HG03025 (cell line): ENCODE results near the gene IFNGR1.

Source experiments
- ATAC-seq: cut with Tn5 transposase; IDR thresholded peaks from one replicate; pipeline ENCODE4 v1.9.1; 2021; ENCODE audit warnings: mild to moderate bottlenecking, moderate library complexity; ENCODE audit not compliant: unreplicated experiment, low FRiP score

Gene IFNGR1

GRCh38 chr6:137181891-137182653 is 37.1 kb downstream of the IFNGR1 start:
- no peak for ATAC-seq

- ATAC-seq: no peak
These were observed 41.6 kb downstream of the IFNGR1 start for GRCh38 chr6:137177611-137178010.

- no peak for ATAC-seq
These were observed 42.5 kb downstream of the IFNGR1 start for GRCh38 chr6:137176729-137177128.

DNA sequence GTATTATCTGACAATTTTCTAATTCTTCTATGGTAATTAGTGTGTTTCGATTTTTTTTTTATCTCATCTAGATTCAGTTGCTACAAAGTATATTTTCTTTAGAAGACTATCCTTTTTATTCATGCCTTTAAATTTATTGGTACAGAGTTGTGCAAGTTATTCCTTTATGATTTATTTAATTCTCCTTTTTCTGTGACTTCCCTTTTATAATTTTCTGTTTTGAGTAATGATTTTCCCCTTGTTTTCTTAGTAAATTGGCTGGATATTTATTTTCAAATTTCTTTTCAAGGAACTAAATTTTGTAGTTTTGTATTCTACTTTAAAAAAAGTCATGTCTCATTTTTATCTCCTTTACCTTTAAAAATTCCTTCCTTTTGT is 43.3 kb downstream of the IFNGR1 start:
- no peak for ATAC-seq

- no peak for ATAC-seq
These were observed 43.9 kb downstream of the IFNGR1 start for GRCh38 chr6:137175157-137175867.

DNA sequence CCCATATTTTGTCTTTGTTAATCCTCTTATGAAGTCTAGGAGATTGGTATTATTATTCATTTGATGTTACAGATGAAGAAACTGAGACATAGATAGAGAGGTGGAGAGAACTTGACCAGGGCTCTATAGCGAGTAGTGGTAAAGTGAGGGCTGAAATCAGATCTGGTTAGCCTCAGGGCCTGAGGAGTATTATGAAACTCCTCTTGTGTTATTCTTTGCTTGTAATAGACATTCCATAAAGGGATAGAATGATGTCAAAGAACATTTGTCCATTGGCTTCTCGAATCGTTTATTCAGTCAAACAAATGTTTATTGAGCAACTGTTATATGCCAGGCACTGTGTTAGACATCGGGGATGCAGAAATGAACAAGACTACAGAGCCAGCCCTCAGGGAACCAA is 45.7 kb downstream of the IFNGR1 start, which contains the start of gene IL22RA2:
TSS of gene IL22RA2 (minus strand) at position 144 of the 400 bp plus-strand sequence. CDS start 11,895 bp downstream, outside the sequence.
- no peak for ATAC-seq

- ATAC-seq: no peak
These were observed 46.3 kb downstream of the IFNGR1 start for GRCh38 chr6:137172734-137173431.

GRCh38 chr6:137171824-137172733 is 47.1 kb downstream of the IFNGR1 start:
- no peak for ATAC-seq

DNA sequence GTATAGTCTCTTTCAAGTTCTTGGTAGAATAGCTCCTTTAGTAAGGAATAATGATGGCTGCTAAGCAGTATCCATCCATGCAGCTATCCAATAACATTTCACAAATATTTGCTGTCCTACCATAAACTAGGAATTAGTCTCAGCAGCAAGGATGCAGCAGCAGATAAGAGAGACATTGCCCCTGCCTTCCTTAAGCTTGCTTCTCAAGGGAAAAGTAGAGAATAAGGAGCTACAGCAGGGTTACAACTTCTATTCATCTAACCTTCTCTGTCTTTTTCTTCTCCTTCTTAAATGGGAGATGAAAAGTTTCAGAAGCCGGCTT is 48.2 kb downstream of the IFNGR1 start:
- no peak for ATAC-seq

- ATAC-seq: no peak
These were observed 48.7 kb downstream of the IFNGR1 start for GRCh38 chr6:137170266-137171052.

- no peak for ATAC-seq
These were observed 51.3 kb downstream of the IFNGR1 start for GRCh38 chr6:137167702-137168377.

- no peak for ATAC-seq
These were observed 52.7 kb downstream of the IFNGR1 start for GRCh38 chr6:137166247-137167098.

DNA sequence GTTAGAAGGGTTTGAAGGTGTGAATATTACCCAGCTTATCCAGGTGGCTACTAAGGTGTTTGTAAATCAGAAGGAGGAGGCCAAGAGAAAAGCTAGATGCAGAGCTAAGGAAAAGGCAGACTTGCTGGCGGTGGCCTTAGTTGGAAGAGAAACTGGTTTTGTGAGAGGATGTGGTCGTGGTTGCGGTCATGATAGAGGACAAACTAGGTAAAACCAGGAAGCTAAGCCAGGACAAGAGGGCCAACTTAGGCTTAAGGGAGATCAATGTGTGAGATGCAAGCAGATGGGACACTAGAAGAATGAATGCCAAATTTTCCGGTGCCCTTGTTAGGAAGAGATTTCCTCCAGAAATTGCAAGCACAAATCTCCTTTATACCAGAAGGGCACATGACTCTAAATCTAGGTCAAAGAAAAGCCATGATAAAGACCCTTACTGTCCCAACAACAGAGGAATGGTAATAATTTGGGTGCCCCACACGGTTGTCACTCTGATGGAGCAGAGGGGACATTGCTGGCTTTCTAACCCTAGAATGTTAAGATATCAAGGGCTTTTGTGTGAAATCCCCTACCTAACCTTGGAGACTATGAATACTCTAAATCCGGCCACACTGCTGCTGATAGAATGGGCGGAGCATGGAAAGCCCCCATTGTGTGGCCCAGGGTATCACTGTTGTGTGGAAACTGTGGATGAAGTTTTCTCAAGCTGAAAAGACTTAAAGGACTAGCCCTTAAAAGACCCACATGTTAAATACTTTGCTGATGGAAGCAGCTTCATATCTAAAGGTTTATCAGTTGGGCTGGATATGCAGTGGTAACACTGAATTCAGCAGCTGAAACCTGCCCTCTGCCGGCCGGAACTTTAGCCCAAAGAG is 53.6 kb downstream of the IFNGR1 start:
- peak; percentile 49 for ATAC-seq

DNA sequence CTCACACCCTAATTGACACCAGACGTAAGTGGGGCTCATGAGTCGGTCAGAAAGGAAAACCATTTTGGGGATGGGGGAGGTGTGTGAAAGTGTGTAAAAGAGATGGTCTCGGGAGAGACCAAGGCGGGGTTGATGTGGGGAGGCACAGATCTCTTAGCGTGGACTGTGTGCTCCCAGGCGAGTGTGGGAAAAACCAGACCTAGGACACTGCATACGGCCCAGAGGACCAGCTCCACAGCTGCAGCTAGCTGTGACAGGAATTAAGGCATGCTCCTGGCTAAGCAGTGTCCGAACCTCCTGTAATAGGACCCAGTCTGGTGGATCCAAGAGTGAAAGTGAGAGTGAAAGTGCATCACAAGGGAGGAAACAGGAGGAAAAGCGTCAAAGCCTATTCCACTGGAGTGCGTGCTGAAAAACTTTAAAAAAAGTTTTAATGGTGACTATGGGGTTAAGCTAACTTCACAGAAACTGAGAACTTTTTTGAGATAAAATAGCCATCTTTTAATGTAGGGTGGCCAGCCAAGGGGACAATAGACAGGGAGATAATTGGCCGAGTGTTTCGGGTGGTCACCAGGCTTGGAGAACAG is 55.4 kb downstream of the IFNGR1 start:
- no peak for ATAC-seq

GRCh38 chr6:137162692-137163306 is 56.4 kb downstream of the IFNGR1 start:
- no peak for ATAC-seq

DNA sequence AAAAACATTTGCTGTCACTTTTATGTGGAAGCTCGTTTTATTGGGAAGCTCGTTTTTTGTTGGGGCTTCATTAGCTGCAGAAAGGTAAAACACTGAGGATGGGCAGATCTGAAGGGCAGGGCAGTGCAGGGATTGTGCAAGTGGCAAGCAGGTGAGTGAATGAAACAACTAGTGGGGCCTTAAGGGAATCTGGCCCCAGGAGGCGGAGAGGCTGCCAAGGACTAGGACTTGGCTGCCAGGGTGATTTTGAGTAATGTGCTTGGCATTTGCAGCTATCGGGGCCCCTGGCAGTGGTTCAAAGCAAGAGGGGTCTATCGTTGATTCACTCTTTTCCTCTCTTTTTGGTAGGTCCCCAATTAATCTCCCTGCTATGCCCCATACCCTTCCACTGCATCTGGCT is 57.2 kb downstream of the IFNGR1 start:
- no peak for ATAC-seq
